B cell (primary cell): Measurements from ENCODE around the gene ZNF354B.

Source experiments
- EZH2 ChIP-seq: IDR thresholded peaks from 2 replicates; pipeline ENCODE4 v1.6.1; 2012; ENCODE audit warnings: borderline replicate concordance, low read depth, mild to moderate bottlenecking, moderate library complexity, low read length; ENCODE audit not compliant: insufficient read depth, poor library complexity, severe bottlenecking
- TF ChIP-seq, protein P1 (sequence below): fragments of 200-600 bp; IDR thresholded peaks from one replicate; pipeline ENCODE4 v1.8.0; 2022; ENCODE audit warnings: antibody characterized with exemption, mild to moderate bottlenecking

GRCh38 chr5:178859625-178860521 lies at the start of gene ZNF354B:
- TF ChIP-seq, protein P1, sequence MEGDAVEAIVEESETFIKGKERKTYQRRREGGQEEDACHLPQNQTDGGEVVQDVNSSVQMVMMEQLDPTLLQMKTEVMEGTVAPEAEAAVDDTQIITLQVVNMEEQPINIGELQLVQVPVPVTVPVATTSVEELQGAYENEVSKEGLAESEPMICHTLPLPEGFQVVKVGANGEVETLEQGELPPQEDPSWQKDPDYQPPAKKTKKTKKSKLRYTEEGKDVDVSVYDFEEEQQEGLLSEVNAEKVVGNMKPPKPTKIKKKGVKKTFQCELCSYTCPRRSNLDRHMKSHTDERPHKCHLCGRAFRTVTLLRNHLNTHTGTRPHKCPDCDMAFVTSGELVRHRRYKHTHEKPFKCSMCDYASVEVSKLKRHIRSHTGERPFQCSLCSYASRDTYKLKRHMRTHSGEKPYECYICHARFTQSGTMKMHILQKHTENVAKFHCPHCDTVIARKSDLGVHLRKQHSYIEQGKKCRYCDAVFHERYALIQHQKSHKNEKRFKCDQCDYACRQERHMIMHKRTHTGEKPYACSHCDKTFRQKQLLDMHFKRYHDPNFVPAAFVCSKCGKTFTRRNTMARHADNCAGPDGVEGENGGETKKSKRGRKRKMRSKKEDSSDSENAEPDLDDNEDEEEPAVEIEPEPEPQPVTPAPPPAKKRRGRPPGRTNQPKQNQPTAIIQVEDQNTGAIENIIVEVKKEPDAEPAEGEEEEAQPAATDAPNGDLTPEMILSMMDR: no peak
- TF ChIP-seq EZH2: no peak
